DMS79 treated with DMSO at 0.1 percent for 48 hours (cell line): ENCODE data around the gene GPR32.
"Not testable (repeated sequence)": the region's sequence is repeated elsewhere in the genome, so short reads cannot be mapped to it uniquely, and the experiment has no call there.

Source experiments
- DNase-seq: peaks from one replicate; lab custom pipeline; 2025; lab: John Stamatoyannopoulos, UW

Gene GPR32

DNA sequence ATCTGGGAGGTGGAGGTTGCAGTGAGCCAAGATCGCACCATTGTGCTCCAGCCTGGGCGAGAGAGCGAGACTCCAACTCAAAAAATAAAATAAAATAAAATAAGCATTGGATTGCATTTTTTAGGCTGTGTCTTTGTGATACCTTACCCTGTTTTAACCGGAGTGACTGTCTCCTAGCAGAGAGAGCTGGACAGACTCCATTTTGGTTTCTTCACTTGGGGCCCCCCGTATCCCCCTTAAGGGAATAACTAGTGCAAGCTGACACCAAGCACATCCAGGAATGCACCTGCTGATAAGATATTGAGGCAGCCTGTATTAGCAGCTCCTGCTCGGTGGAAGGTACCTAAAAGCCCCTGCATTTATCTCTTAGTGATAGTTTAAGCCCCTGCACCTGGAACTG is 20.8 kb upstream of the GPR32 start:
- no peak for DNase-seq

DNA sequence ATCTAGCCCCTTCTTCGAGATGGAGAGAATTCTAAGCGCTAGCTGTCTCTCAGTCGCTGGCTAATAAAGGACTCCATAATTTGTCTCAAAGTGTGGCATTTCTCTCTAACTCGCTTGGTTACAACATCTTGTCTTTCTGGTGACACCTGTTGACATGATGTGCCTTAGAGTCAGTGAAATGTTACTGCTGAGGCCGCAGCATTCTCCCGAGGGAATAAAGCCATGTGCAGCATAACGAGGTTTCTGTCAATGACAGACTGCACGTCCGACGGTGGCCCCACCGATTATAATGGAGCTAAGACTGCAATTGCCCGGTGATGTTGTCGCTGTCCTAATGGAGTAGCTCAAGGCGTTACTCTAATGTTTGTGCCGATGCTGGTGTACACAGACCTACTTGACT is 20.3 kb upstream of the GPR32 start:
- DNase-seq: no peak

DNA sequence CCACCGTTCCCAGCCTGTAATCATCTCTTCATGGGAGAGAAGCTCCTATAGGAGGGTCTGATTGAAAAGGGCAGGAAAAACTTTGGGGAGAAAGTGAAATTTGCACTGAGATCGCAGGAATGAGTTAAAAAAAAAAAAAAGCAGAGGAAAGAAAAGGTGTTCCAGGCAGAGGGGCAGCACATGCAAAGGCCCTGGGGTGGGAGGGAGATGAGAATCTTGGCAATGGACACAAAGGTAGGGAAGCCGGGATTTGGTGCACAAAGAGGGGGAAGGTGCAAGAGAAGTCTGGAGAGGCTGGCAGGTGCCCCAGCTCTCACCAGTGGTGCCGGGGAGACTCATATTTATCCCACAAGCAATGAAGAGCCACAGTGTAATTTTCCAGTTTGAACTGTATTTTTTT is 16.4 kb upstream of the GPR32 start:
- no peak for DNase-seq

DNA sequence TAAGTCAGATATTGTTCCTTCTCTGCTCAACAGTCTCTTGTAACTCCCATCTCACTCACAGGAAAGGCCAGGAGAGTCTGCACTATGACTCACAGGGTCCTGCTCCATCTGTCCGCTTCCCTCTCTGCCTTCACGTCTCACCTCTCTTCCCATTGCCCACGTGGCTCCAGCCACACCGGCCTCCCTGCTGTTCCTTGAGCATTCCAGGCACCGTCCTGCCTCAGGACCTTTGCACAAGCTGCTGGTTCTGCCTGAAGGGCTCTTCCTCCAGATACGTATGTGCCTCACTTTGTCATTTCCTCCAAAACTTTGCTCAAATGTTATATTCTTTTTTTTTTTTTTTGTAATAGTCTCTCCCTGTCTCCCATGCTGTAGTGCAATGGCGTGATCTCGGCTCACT is 14.0 kb upstream of the GPR32 start:
- DNase-seq: not testable (repeated sequence)

DNA sequence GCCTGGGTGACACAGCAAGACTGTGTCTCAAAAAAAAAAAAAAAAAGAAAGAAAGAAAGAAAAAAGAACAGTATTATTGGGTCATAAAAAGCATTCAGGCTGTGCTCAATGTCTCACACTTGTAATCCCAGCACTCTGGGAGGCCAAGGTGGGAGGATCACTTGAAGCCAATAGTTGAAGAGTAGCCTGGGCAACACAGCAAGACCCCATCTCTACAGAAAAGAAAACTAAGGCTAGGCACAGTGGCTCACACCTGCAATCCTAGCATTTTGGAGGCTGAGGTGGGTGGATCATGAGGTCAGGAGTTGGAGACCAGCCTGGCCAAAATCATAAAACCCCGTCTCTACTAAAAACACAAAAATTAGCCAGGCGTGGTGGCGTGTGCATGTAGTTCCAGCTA is 12.6 kb upstream of the GPR32 start:
- not testable (repeated sequence) for DNase-seq

DNA sequence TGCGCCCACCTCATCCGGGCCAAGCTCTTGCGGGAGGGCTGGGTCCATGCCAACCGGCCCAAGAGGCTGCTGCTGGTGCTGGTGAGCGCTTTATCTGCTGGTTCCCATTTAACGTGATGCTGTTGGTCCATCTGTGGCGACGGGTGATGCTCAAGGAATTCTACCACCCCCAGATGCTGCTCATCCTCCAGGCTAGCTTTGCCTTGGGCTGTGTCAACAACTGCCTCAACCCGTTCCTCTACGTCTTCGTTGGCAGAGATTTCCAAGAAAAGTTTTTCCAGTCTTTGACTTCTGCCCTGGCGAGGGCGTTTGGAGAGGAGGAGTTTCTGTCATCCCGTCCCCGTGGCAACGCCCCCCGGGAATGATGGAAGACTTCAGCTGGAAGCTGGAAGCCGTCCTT is 11.2 kb upstream of the GPR32 start:
- not testable (repeated sequence) for DNase-seq

DNA sequence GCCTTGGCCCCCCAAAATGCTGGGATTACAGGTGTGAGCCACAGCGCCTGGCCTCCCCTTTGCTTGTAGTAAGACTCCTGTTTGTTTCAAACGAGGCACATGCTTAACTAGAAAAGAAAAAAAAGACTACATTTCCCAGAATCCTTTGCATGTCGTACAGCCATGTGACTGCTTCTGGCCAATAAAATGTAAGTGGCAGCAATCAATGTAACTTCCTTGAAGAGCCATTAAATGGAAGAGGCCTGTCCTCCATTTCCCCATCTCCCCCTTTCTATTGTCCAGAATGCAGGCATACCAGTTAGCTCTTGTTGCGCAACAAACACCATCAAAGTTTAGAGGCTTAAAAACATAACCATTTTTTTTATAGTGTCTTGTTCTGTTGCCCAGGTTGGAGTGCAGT is 10.4 kb upstream of the GPR32 start:
- no peak for DNase-seq

DNA sequence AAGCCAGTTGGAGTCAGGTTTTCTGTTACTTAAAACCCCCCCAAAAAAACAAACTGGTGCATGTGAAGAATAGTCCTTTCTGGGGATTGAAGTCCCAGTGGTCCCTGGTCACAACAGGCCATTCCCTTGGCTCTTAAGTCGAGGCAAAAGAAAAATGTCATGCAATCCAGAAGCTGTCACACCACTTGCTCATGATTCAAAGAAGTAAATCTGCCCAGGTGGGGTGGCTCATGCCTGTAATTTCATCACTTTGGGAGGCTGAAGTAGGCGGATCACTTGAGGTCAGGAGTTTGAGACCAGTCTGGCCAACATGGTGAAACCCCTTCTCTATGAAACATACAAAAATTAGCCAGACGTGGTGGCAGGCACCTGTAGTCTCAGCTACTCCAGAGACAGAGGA is 8.8 kb upstream of the GPR32 start:
- not testable (repeated sequence) for DNase-seq

DNA sequence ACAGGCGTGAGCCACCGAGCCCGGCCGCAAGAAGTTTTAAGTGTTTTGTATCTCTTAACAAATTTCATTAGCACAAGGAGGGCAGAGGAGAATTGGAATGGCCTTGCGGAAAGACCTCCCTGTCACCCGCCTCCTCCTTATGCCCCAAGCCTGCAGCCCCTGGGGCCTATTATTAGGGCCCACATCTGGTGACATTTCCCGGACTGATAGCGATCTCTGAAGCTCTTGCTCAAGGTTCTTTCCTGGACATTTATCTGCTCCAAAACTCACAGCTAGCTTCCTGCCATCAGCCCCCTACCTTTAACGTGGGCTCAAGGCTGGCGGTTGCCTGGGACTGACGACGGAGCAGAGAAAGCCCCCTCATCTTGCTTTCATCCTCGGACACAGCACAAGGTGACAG is 6.7 kb upstream of the GPR32 start:
- not testable (repeated sequence) for DNase-seq

DNA sequence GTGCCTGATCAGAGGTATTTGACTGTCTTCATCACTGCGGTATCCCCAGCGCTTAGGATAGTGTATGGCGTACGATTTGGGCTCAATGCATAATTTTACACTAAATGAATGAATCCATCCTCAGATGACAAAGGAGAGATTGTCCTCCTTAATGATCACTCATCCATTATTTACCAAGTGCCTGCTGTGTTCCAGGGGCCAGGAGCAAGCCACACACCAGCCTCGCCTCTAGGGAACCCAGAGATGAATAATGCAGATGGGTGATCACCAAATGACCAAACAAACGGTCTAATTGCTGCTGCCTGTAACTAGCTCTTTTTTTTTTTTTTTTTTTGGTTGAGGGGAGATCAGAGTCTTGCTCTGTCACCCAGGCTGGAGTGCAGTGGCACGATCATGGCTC is 5.9 kb upstream of the GPR32 start:
- DNase-seq: no peak

DNA sequence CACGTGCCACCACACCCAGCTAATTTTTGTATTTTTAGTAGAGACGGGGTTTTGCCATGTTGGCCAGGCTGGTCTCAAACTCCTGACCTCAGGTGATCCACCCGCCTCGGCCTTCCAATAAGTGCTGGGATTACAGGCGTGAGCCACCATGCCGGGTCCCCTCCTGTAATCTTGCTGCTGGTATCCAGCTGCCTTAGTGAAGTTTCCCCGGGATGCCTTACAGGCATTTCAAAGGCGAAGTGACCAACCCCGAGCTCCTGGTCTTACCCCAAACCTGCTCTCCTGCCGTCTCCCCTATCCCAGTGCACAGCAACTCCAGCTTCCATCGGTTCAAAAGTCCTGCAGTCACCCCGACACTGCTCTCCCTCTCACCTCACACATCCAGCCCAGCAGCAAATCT is 3.5 kb upstream of the GPR32 start:
- DNase-seq: not testable (repeated sequence)

DNA sequence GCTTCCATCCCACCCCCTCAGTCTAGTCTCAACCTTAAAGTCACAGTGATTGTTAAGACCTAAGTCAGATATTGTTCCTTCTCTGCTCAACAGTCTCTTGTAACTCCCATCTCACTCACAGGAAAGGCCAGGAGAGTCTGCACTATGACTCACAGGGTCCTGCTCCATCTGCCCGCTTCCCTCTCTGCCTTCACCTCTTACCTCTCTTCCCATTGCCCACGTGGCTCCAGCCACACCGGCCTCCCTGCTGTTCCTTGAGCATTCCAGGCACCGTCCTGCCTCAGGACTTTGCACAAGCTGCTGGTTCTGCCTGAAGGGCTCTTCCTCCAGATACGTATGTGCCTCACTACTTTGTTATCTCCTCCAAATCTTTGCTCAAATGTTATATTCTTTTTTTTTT is 3.0 kb upstream of the GPR32 start:
- not testable (repeated sequence) for DNase-seq

DNA sequence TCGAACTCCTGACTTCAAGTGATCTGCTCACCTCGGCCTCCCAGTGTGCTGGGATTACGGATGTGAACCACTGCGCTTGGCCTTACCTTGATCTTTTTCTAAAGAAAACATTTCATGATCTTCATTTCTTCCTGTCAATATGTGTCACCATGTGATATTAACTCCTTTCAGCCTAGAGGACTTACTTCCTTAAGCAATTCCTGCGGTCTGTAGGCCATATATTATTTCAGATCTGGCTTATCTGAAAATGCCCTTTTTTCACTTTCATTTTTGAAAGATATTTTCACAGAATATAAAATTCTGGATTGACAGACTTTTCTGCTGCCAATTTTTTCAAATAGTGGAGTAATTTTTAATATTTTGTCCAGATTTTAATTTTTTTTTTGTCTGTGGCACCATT is 2.0 kb upstream of the GPR32 start:
- DNase-seq: no peak

DNA sequence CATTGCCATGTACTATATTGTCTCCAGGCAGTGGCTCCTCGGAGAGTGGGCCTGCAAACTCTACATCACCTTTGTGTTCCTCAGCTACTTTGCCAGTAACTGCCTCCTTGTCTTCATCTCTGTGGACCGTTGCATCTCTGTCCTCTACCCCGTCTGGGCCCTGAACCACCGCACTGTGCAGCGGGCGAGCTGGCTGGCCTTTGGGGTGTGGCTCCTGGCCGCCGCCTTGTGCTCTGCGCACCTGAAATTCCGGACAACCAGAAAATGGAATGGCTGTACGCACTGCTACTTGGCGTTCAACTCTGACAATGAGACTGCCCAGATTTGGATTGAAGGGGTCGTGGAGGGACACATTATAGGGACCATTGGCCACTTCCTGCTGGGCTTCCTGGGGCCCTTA is 624 bp downstream of the GPR32 start:
- DNase-seq: no peak

DNA sequence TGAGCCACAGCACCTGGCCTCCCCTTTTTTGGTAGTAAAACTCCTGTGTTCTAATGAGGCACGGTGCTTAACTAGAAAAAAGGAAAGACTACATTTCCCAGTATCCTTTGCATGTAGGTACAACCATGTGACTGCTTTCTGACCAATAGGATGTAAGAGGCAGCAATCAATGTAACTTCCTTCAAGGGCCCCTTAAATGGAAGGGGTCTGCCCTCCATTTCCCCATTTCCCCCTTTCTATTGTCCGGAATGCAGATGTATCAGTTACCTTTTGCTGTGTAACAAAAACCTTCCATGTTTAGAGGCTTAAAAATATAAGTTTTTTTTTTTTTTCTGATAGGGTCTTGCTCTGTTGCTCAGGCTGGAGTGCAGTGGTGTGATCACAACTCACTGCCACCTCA is 2.2 kb downstream of the GPR32 start:
- no peak for DNase-seq

DNA sequence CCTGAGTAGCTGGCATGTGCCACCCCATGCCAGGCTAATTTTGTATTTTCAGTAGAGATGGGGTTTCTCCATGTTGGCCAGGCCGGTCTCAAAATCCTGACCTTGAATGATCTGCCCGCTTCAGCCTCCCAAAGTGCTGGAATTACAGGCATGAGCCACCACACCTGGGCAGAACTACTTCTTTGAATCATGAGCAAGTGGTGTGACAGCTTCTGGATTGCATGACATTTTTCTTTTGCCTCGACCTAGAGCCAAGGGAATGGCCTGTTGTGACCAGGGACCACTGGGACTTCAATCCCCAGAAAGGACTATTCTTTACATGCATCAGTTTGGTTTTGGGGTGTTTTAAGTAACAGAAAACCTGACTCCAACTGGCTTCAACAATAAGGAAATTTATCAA is 2.6 kb downstream of the GPR32 start:
- DNase-seq: not testable (repeated sequence)

DNA sequence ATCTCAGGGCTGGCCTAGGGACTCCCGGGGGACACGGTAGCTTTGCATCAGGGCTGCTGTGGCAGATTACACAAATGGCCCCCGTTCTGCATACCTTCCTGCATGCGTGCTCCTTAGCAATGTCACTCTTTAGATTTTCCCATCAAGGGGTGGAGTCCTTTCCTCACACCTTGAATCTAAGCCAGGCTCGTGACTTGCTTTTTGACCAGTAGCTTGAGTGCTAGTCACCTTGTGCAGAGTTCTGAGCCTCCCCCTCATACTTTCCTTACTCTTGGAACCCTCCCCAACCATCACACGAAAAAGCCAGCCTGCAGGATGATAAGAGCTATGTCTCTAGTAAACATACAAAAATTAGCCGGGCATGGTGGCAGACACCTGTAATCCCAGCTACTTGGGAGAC is 3.2 kb downstream of the GPR32 start:
- not testable (repeated sequence) for DNase-seq

DNA sequence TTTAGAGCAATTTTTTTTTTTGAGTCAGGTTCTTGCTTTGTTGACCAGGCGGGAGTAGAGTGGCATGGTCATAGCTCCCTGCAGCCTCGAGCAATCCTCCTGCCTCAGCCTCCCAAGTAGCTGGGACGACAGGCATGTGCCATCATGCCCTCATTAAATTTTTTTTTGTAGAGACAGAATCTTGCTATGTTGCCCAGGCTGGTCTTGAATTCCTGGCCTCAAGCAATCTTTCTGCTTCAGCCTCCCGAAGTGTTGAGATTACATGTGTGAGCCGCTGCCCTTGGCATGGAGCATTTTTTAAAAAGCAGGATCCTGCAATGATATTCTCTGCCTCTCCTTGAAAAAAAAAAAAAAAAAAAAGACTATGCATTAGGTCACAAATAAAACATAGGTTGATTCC is 5.9 kb downstream of the GPR32 start:
- no peak for DNase-seq

DNA sequence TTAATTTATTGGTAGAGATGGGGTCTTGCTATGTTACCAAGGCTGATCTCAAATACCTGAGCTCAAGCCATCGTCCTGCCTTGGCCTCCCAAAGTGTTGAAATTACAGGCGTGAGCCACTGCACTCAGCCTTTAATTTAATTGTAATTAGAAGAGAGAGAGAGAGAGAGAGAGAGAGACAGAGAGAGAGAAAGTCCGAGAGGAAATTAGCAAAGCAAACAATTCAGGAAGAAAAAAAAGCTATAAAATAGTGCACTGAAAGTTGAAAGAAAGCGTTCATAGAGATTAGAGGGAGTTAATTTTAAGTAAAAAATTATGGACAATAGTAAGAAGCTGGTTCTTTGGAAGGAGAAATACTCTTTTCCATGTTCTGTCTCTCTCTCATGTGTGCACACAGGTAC is 7.0 kb downstream of the GPR32 start:
- DNase-seq: no peak

DNA sequence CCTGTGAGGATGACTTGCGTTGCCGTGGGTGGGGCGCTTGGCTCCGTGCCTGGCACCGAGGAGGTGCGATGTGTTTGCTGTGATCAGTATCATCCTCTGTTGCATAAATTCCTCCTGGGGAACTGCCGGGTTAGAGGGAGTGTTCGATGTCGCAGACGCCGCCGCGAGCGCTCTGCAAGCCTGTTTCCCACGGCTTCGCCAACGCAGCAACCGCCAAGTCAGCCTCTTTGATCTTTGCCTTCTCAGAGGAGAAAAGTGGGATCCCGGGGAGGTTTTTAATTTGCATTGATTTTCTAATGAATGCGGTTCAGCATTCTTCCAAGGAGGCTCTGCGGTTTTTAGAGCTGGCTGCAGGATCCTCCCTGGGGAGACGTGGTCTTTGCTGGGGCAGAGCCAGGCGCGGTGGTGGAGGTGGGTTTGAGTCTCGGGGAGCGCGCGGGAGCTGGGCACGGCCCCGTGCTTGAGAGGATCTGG is 7.6 kb downstream of the GPR32 start:
- DNase-seq: peak; percentile 19

DNA sequence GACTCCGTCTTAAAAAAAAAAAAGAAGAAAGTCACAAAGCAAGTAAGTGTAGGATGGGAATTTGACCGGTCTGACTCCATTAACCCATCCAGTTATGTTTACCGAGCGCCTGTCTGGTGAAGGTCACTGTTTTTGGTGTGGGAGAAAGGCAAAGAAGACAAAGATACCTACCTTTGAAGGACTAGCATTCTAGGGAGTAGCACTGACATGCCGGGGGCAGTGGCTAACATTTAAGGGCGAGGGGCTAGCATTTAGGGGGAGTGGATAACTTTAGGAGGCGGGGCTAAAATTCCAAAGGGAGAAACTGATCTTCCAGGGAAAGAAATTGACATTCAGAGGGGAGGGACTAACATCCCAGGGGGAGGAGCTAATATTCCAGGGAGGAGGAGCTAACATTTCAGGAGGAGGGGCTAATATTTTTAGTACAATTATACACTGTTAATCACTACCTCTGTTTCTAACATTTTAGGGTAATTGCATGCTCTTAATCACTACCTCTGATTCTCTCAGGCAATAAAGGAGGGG is 8.7 kb downstream of the GPR32 start:
- DNase-seq: no peak

DNA sequence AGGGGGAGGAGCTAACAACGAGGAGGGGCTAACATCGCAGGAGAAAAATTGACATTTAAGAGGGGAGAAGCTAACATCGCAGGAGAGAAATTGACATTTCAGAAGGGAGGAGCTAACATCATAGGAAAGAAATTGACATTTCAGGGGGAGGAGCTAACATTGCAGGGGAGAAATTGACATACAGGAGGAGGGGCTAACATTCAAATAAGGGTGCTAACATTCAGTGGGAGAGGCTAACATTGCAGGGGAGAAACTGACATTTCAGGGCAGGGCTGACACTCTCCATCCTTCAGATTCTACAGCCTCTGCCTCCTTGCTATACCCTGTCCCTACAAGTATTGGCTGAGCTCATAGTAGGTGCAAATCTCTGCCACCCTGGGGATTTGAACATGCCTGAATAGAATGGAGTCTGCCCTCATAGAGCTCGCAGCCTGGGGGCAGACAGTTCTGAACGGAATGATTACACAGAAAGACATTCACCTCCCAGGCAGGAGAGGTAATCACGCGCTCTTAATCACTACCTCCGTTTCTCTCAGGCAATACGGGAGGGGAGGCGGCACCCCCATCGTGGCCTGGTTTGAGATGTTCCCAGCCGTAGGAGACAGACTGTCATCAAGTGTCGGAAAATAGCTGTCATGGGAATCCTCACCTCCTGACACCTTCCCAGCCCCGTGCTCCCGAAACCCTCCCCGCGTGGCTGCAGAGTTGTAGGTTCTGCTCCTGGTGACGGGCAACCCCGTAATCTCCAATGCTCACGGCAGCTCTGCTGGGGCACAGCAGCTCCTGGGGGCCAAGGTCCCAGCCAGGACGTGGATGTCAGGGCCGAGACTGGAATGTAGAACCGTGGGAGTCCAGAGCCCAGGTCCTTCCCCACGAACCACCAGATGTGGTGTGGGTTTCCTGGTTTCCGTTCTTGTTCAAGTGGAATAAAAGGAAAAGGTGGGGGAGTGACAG is 9.5 kb downstream of the GPR32 start:
- DNase-seq: no peak

DNA sequence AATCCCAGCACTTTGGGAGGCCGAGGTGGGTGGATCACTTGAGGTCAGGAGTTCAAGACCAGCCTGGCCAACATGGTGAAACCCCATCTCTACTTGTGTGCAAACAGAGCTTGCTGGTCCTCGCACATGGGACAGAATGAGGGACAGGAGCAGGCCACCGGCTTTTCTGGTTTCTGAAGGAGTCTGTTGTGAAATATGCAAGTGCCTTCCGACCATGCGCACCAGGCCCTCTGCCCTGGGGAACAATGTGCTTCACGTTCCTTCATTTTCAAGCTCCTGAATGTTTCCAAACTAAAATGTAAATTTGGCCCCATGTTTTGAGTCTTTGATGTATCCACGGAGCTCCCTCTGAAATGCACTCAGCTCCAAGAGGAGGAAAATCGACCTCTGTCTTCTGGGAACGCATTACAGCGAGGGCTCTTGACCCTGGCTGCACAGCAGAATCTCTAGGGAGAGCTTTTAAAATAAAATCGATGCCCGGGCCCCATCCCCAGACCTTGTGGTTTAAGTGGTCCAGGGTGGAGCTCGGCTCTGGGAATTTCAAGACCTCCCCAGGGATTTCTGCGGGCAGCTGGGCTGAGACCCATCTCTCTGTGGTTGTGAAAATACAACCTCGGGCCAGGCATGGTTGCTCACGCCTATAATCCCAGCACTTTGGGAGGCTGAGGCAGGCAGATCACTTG is 10.6 kb downstream of the GPR32 start:
- no peak for DNase-seq
